ENCODE results near the gene HPDL. TPM values are rescaled to one million over a fixed set of nuclear protein-coding genes. Genes with fewer than 3 reads are reported as not detected.

The HPDL gene
- total and polyA plus RNA-seq, 5 donors from 2014 or later, result 0.39 to 1.2 (median 1.0) TPM; not detected in 2

GRCh38 chr1:45327644-45328515 is 1.2 kb downstream of the HPDL start:
- Histone ChIP-seq H3K4me3 (ENCODE audit: low read depth, low read length) (no peak overlapping the region), H3K27me3 (ENCODE audit: control insufficient read depth, insufficient read depth, low read length) (no peaks in the 10 kb centered on the region), H3K9me3 (ENCODE audit: control insufficient read depth in 2 of 2, low read length in 2 of 2) (no peaks in the 10 kb centered on the region), H3K27ac (ENCODE audit: insufficient read depth, low read length, poor library complexity, severe bottlenecking) (no peak overlapping the region), H3K36me3 (ENCODE audit: control insufficient read depth, insufficient read depth, low read length) (peaks cover 13% of the 10 kb centered on the region), H3K4me1 (ENCODE audit: control insufficient read depth, insufficient read depth, low read length, poor library complexity, severe bottlenecking) (peaks cover 15% of the 10 kb centered on the region)
- peak in 1 of 3 donors; percentile 20 for DNase-seq
- Mint-ChIP-seq H3K4me1 (peaks cover 0 to 16% (median 2%) of the 10 kb centered on the region in 4 donors), H3K27ac (no peak overlapping the region), H3K4me3 (peak overlapping the region; percentile 36 to 81 (median 76)), H3K36me3 (peaks cover 4% of the 10 kb centered on the region), H3K27me3 (peaks cover 6% of the 10 kb centered on the region), H3K9me3 (peaks cover 0 to under 1% (median 0%) of the 10 kb centered on the region in 7 donors)
- no peak for ATAC-seq (ENCODE audit: low read depth in 2 of 2)

- Histone ChIP-seq H3K27me3 (ENCODE audit: control insufficient read depth, insufficient read depth, low read length) (no peaks in the 10 kb centered on the region), H3K36me3 (ENCODE audit: control insufficient read depth, insufficient read depth, low read length) (peaks cover 21% of the 10 kb centered on the region), H3K4me3 (ENCODE audit: low read depth, low read length) (no peak overlapping the region), H3K4me1 (ENCODE audit: control insufficient read depth, insufficient read depth, low read length, poor library complexity, severe bottlenecking) (peaks cover 15% of the 10 kb centered on the region), H3K27ac (ENCODE audit: insufficient read depth, low read length, poor library complexity, severe bottlenecking) (no peak overlapping the region), H3K9me3 (ENCODE audit: control insufficient read depth in 2 of 2, low read length in 2 of 2) (no peaks in the 10 kb centered on the region)
- H3K9me3 Mint-ChIP-seq, result no peaks in the 10 kb centered on the region
- no peak for ATAC-seq (ENCODE audit: low read depth in 2 of 2)
- H3K27ac Mint-ChIP-seq, result peak overlapping the region in 1 of 3 donors; percentile 62
- peak overlapping the region in 2 of 4 donors; percentile 41 to 60 for H3K4me3 Mint-ChIP-seq
- H3K27me3 Mint-ChIP-seq, result peaks cover 6% of the 10 kb centered on the region
- peaks cover 0 to 16% (median 2%) of the 10 kb centered on the region in 4 donors for H3K4me1 Mint-ChIP-seq
- DNase-seq, result no peak
- peaks cover 8% of the 10 kb centered on the region for H3K36me3 Mint-ChIP-seq
These were observed 2.0 kb downstream of the HPDL start for GRCh38 chr1:45328680-45329079.

GRCh38 chr1:45329445-45329844 is 2.8 kb downstream of the HPDL start:
- peaks cover 13% of the 10 kb centered on the region for H3K36me3 Mint-ChIP-seq
- no peak overlapping the region for H3K27ac Mint-ChIP-seq
- H3K9me3 ChIP-seq (ENCODE audit: control insufficient read depth in 2 of 2, low read length in 2 of 2), result no peaks in the 10 kb centered on the region
- H3K4me3 Mint-ChIP-seq, result peak overlapping the region in 1 of 4 donors; percentile 26
- no peak overlapping the region for H3K27ac ChIP-seq (ENCODE audit: insufficient read depth, low read length, poor library complexity, severe bottlenecking)
- peaks cover 15% of the 10 kb centered on the region for H3K4me1 ChIP-seq (ENCODE audit: control insufficient read depth, insufficient read depth, low read length, poor library complexity, severe bottlenecking)
- DNase-seq, result no peak
- H3K36me3 ChIP-seq (ENCODE audit: control insufficient read depth, insufficient read depth, low read length), result peaks cover 29% of the 10 kb centered on the region
- H3K4me1 Mint-ChIP-seq, result peaks cover 0 to 23% (median 6%) of the 10 kb centered on the region in 4 donors
- H3K4me3 ChIP-seq (ENCODE audit: low read depth, low read length), result no peak overlapping the region
- H3K27me3 ChIP-seq (ENCODE audit: control insufficient read depth, insufficient read depth, low read length), result no peaks in the 10 kb centered on the region
- peaks cover 6% of the 10 kb centered on the region for H3K27me3 Mint-ChIP-seq
- H3K9me3 Mint-ChIP-seq, result no peaks in the 10 kb centered on the region
- no peak for ATAC-seq (ENCODE audit: low read depth in 2 of 2)

GRCh38 chr1:45331436-45332345 is 5.0 kb downstream of the HPDL start:
- Mint-ChIP-seq H3K27me3 (no peaks in the 10 kb centered on the region), H3K27ac (no peak overlapping the region), H3K4me3 (peak overlapping the region in 1 of 4 donors; percentile 33), H3K4me1 (peaks cover 0 to 39% (median 18%) of the 10 kb centered on the region in 4 donors), H3K36me3 (peaks cover 13% of the 10 kb centered on the region), H3K9me3 (no peaks in the 10 kb centered on the region)
- no peaks in the 10 kb centered on the region for H3K9me3 ChIP-seq (ENCODE audit: control insufficient read depth in 2 of 2, low read length in 2 of 2)
- H3K27me3 ChIP-seq (ENCODE audit: control insufficient read depth, insufficient read depth, low read length), result no peaks in the 10 kb centered on the region
- peaks cover 29% of the 10 kb centered on the region for H3K36me3 ChIP-seq (ENCODE audit: control insufficient read depth, insufficient read depth, low read length)
- DNase-seq (no peak), ATAC-seq (ENCODE audit: low read depth in 2 of 2) (no peak)
- H3K4me3 ChIP-seq (ENCODE audit: low read depth, low read length), result no peak overlapping the region
- peaks cover 13% of the 10 kb centered on the region for H3K4me1 ChIP-seq (ENCODE audit: control insufficient read depth, insufficient read depth, low read length, poor library complexity, severe bottlenecking)
- no peak overlapping the region for H3K27ac ChIP-seq (ENCODE audit: insufficient read depth, low read length, poor library complexity, severe bottlenecking)

DNA sequence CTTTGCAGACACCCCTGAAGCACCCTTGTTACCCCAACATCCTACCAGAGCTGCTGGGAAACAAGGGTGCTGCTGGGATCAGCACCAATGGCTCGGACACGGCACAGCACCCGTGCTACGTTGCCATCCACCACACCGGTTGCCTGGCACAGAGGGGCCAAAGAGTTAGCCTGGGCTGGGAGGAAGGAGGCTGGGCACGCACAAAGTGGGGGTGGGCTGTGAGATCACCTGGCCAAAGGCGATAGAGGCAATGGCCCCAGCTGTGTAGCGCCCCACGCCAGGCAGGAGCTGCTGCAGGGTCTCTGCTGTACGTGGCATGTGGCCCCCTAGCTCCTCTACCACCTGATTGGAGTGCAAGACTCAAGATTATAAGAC is 5.6 kb downstream of the HPDL start:
- H3K4me1 Mint-ChIP-seq, result peaks cover 0 to 40% (median 19%) of the 10 kb centered on the region in 4 donors
- no peak overlapping the region for H3K27ac Mint-ChIP-seq
- no peaks in the 10 kb centered on the region for H3K9me3 ChIP-seq (ENCODE audit: control insufficient read depth in 2 of 2, low read length in 2 of 2)
- no peaks in the 10 kb centered on the region for H3K27me3 Mint-ChIP-seq
- no peaks in the 10 kb centered on the region for H3K27me3 ChIP-seq (ENCODE audit: control insufficient read depth, insufficient read depth, low read length)
- no peak for ATAC-seq (ENCODE audit: low read depth in 2 of 2)
- peaks cover 29% of the 10 kb centered on the region for H3K36me3 ChIP-seq (ENCODE audit: control insufficient read depth, insufficient read depth, low read length)
- H3K9me3 Mint-ChIP-seq, result no peaks in the 10 kb centered on the region
- H3K36me3 Mint-ChIP-seq, result peaks cover 13% of the 10 kb centered on the region
- no peak overlapping the region for H3K4me3 Mint-ChIP-seq
- no peak overlapping the region for H3K4me3 ChIP-seq (ENCODE audit: low read depth, low read length)
- no peak for DNase-seq
- no peak overlapping the region for H3K27ac ChIP-seq (ENCODE audit: insufficient read depth, low read length, poor library complexity, severe bottlenecking)
- H3K4me1 ChIP-seq (ENCODE audit: control insufficient read depth, insufficient read depth, low read length, poor library complexity, severe bottlenecking), result peaks cover 6% of the 10 kb centered on the region

DNA sequence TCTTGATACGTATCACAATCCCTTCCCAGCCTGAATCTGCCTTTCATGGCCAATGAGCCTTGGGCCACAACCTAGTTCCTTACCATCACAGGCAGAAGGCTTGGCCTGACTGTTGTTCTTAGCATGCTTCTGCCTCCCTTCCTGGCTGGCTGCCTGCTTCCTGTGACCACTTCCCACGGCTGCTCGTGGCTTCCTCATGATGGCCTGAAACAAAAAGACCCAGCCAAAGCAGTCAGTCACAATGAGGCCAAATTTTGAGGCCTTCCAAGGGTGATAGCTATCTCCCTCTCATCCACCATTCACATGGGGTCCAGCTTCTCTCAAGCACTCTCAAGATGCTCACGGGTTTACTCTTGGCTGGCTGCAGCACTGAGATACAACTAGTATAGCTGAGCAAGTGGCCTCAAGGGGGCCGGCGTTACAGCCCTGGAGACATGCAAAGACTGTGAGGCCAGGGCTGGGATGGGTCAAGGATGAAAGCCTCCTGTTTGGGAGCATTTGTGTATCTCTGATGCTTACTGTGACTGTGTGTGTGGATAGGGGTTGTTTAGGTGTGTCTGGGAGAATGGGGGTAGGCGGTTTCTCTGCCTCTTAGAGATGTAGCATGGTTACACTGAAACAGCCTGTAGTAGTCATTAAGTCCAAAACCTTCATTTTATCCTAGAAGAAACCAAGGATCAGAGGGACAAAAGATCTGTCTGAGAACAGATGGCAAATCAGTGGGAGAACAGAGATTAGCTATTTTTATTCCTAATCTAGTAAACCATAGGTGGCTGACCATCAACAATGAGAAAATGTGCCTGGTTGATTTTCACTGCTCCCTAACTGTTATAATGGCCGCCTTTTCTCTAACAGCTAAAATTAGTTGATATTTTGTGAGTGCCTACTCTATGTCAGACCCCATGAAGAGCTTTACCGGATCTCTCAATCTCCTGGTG is 7.9 kb downstream of the HPDL start:
- Mint-ChIP-seq H3K4me1 (peaks cover 10 to 51% (median 31%) of the 10 kb centered on the region in 4 donors), H3K36me3 (peaks cover 17% of the 10 kb centered on the region), H3K27ac (peak overlapping the region; percentile 39 to 71 (median 49)), H3K27me3 (no peaks in the 10 kb centered on the region), H3K9me3 (no peaks in the 10 kb centered on the region), H3K4me3 (no peak overlapping the region)
- peaks cover 29% of the 10 kb centered on the region for H3K36me3 ChIP-seq (ENCODE audit: control insufficient read depth, insufficient read depth, low read length)
- no peaks in the 10 kb centered on the region for H3K9me3 ChIP-seq (ENCODE audit: control insufficient read depth in 2 of 2, low read length in 2 of 2)
- ATAC-seq (ENCODE audit: low read depth in 2 of 2) (no peak), DNase-seq (peak in 1 of 3 donors; percentile 52)
- H3K4me1 ChIP-seq (ENCODE audit: control insufficient read depth, insufficient read depth, low read length, poor library complexity, severe bottlenecking), result peaks cover 7% of the 10 kb centered on the region
- no peak overlapping the region for H3K27ac ChIP-seq (ENCODE audit: insufficient read depth, low read length, poor library complexity, severe bottlenecking)
- H3K4me3 ChIP-seq (ENCODE audit: low read depth, low read length), result no peak overlapping the region
- H3K27me3 ChIP-seq (ENCODE audit: control insufficient read depth, insufficient read depth, low read length), result no peaks in the 10 kb centered on the region

DNA sequence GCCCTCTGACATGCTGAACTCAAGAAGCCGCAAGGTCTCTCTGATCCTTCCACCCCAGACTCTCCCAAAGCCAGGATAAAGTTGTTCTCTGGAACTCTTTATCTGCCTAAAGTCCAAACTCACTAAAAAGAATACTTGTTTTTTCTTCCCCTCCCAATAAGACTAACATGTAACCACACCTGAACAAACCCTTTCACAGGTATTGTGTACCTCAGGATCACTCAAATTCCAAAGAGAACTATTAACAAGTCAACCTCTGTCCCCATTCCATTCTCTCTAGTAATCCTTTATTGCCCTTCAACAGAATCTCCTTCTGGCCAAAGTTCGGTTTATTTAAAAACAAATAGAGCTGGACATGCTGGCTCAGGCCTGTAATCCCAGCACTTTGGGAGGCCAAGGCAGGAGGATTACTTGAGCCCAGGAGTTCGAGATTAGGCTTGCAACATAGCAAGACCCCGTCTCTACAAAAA is 9.2 kb downstream of the HPDL start:
- peak overlapping the region in 1 of 3 donors; percentile 21 for H3K27ac Mint-ChIP-seq
- no peak for DNase-seq
- Histone ChIP-seq H3K4me1 (ENCODE audit: control insufficient read depth, insufficient read depth, low read length, poor library complexity, severe bottlenecking) (peaks cover 11% of the 10 kb centered on the region), H3K27ac (ENCODE audit: insufficient read depth, low read length, poor library complexity, severe bottlenecking) (no peak overlapping the region), H3K27me3 (ENCODE audit: control insufficient read depth, insufficient read depth, low read length) (no peaks in the 10 kb centered on the region), H3K4me3 (ENCODE audit: low read depth, low read length) (no peak overlapping the region), H3K36me3 (ENCODE audit: control insufficient read depth, insufficient read depth, low read length) (peaks cover 24% of the 10 kb centered on the region), H3K9me3 (ENCODE audit: control insufficient read depth in 2 of 2, low read length in 2 of 2) (no peaks in the 10 kb centered on the region)
- no peak for ATAC-seq (ENCODE audit: low read depth in 2 of 2)
- peak overlapping the region in 1 of 4 donors; percentile 15 for H3K4me3 Mint-ChIP-seq
- H3K4me1 Mint-ChIP-seq, result peaks cover 17 to 61% (median 38%) of the 10 kb centered on the region in 4 donors
- H3K27me3 Mint-ChIP-seq, result no peaks in the 10 kb centered on the region
- H3K9me3 Mint-ChIP-seq, result peaks cover 0 to 1% (median 0%) of the 10 kb centered on the region in 7 donors
- peaks cover 15% of the 10 kb centered on the region for H3K36me3 Mint-ChIP-seq

All from CD4-positive, CD25-positive, alpha-beta regulatory T cell (primary cell).